ENCODE results near the gene ZNF275. TPM values are rescaled to one million over a fixed set of nuclear protein-coding genes. Genes with fewer than 3 reads are reported as not detected.

Gene ZNF275
- total and polyA plus RNA-seq, 12 donors = 2.3 to 10.1 (median 7.2) TPM

- H3K27ac ChIP-seq = no peak overlapping the region
- 87 to 96% methylated on average over 4 of the region's 4 CpGs for WGBS, 2 donors
- ATAC-seq (no peak), DNase-seq (no peak)
- TF ChIP-seq CTCF (IDR thresholded peaks at IDR 0.05) = no peak
- intact Hi-C loops (cut with DNase I) = no loop called here
- H3K4me1 ChIP-seq = no peaks in the 10 kb centered on the region
- no peaks in the 10 kb centered on the region for H3K9me3 ChIP-seq
- peaks cover 0 to 35% (median 0%) of the 10 kb centered on the region in 7 donors for H3K27me3 ChIP-seq
- no peaks in the 10 kb centered on the region for H3K36me3 ChIP-seq
- H3K4me3 ChIP-seq = no peak overlapping the region
Measured at GRCh38 chrX:153365670-153366069, 31.7 kb downstream of the ZNF275 start.

- H3K27ac ChIP-seq = no peak overlapping the region
- intact Hi-C loops (cut with DNase I) = no loop called here
- H3K27me3 ChIP-seq = peaks cover 0 to 39% (median 0%) of the 10 kb centered on the region in 7 donors
- WGBS, 2 donors = 80 to 89% methylated on average over 3 of the region's 3 CpGs
- ATAC-seq = no peak
- no peak for DNase-seq
- H3K36me3 ChIP-seq = no peaks in the 10 kb centered on the region
- no peak overlapping the region for H3K4me3 ChIP-seq
- no peaks in the 10 kb centered on the region for H3K9me3 ChIP-seq
- TF ChIP-seq CTCF (IDR thresholded peaks at IDR 0.05) = no peak
- H3K4me1 ChIP-seq = no peaks in the 10 kb centered on the region
Measured at GRCh38 chrX:153366119-153366518, 32.2 kb downstream of the ZNF275 start.

- Histone ChIP-seq H3K4me3 (no peak overlapping the region), H3K9me3 (no peaks in the 10 kb centered on the region), H3K27me3 (peaks cover 0 to 48% (median 0%) of the 10 kb centered on the region in 7 donors), H3K27ac (no peak overlapping the region), H3K36me3 (no peaks in the 10 kb centered on the region), H3K4me1 (no peaks in the 10 kb centered on the region)
- 79 to 88% methylated on average over 5 of the region's 5 CpGs for WGBS, 2 donors
- DNase-seq (no peak), ATAC-seq (no peak)
- TF ChIP-seq CTCF (IDR thresholded peaks at IDR 0.05) = no peak
- intact Hi-C loops (cut with DNase I) = no loop called here
Measured at GRCh38 chrX:153366878-153367538, 33.1 kb downstream of the ZNF275 start.

- intact Hi-C loops (cut with DNase I) = no loop called here
- no peaks in the 10 kb centered on the region for H3K9me3 ChIP-seq
- no peaks in the 10 kb centered on the region for H3K36me3 ChIP-seq
- DNase-seq (no peak), ATAC-seq (no peak)
- no peak for TF ChIP-seq CTCF (IDR thresholded peaks at IDR 0.05)
- 68 to 78% methylated on average over 8 of the region's 8 CpGs for WGBS, 2 donors
- H3K4me1 ChIP-seq = no peaks in the 10 kb centered on the region
- H3K27me3 ChIP-seq = peaks cover 0 to 42% (median 0%) of the 10 kb centered on the region in 7 donors
- no peak overlapping the region for H3K27ac ChIP-seq
- H3K4me3 ChIP-seq = no peak overlapping the region
Measured at GRCh38 chrX:153370293-153371055, 36.5 kb downstream of the ZNF275 start.
